Mesenchymal stem cell (in vitro differentiated cells and primary cell): Measurements from ENCODE around the gene ARHGEF7.

Experiments used
- DNase-seq: peaks from one replicate; pipeline ENCODE4 v3.0.0-alpha.2; 2013
- H2AFZ ChIP-seq: one replicate; pipeline ENCODE4 v1.6.1; 2013; ENCODE audit warnings: low read depth, mild to moderate bottlenecking, control low read depth, inconsistent platforms, low read length, moderate library complexity
- H2AK5ac ChIP-seq: 2 replicates; pipeline ENCODE4 v1.6.1; 2013; ENCODE audit warnings: low read length, moderate library complexity, mild to moderate bottlenecking, inconsistent platforms; ENCODE audit not compliant: severe bottlenecking
- H2BK120ac ChIP-seq: one replicate; pipeline ENCODE4 v1.6.1; 2013; ENCODE audit warnings: low read depth, mild to moderate bottlenecking, inconsistent platforms, low read length, moderate library complexity
- H2BK12ac ChIP-seq, 2 experiments: one replicate each; pipeline ENCODE4 v1.6.1; 2013; ENCODE audit warnings: inconsistent platforms in 2 of 2, low read length in 2 of 2, mild to moderate bottlenecking in 2 of 2, moderate library complexity in 2 of 2, control low read depth in 1 of 2
- H2BK15ac ChIP-seq: one replicate; pipeline ENCODE4 v1.6.1; 2013; ENCODE audit warnings: mild to moderate bottlenecking, low read depth, inconsistent platforms; ENCODE audit not compliant: poor library complexity, severe bottlenecking
- H2BK5ac ChIP-seq: 2 replicates; pipeline ENCODE4 v1.6.1; 2013; ENCODE audit warnings: low read depth, mild to moderate bottlenecking, low read length, control low read depth, inconsistent platforms; ENCODE audit not compliant: poor library complexity, severe bottlenecking
- H3K14ac ChIP-seq, 2 experiments: one replicate each; pipeline ENCODE4 v1.6.1; 2013; ENCODE audit warnings: inconsistent platforms in 2 of 2, low read length in 2 of 2, control low read depth in 1 of 2, mild to moderate bottlenecking in 1 of 2, moderate library complexity in 1 of 2
- H3K18ac ChIP-seq, 2 experiments: one replicate each; pipeline ENCODE4 v1.6.1; 2013; ENCODE audit warnings: inconsistent platforms in 2 of 2, low read length in 2 of 2, control low read depth in 1 of 2, low read depth in 1 of 2, mild to moderate bottlenecking in 1 of 2
- H3K23ac ChIP-seq, 2 experiments: one replicate each; pipeline ENCODE4 v1.6.1; 2013; ENCODE audit warnings: inconsistent platforms in 2 of 2, low read length in 2 of 2, mild to moderate bottlenecking in 2 of 2, moderate library complexity in 2 of 2, control low read depth in 1 of 2
- H3K27ac ChIP-seq: 2 replicates; pipeline ENCODE4 v1.5.1; 2013; ENCODE audit warnings: mild to moderate bottlenecking, moderate library complexity, low read length, control low read depth, inconsistent platforms; ENCODE audit not compliant: poor library complexity, severe bottlenecking
- H3K27me3 ChIP-seq, 2 experiments: 2 replicates each; pipeline versions ENCODE4 v1.6.1 to v1.7.0; 2013; ENCODE audit warnings: low read length in 2 of 2, mild to moderate bottlenecking in 2 of 2, moderate library complexity in 2 of 2, control low read depth in 1 of 2, inconsistent platforms in 1 of 2; ENCODE audit not compliant: control insufficient read depth in 1 of 2, insufficient read depth in 1 of 2
- H3K36me3 ChIP-seq, 2 experiments: 2 replicates each; pipeline versions ENCODE4 v1.6.1 to v1.7.0; 2013; ENCODE audit warnings: low read length in 2 of 2, control low read depth in 1 of 2, inconsistent platforms in 1 of 2, low read depth in 1 of 2, mild to moderate bottlenecking in 1 of 2; ENCODE audit not compliant: insufficient read depth in 2 of 2, control insufficient read depth in 1 of 2
- H3K4ac ChIP-seq, 2 experiments: one replicate each; pipeline ENCODE4 v1.6.1; 2013; ENCODE audit warnings: inconsistent platforms in 2 of 2, low read length in 2 of 2, mild to moderate bottlenecking in 2 of 2, moderate library complexity in 2 of 2, control low read depth in 1 of 2, low read depth in 1 of 2
- H3K4me1 ChIP-seq: 2 replicates; pipeline ENCODE4 v1.6.1; 2013; ENCODE audit warnings: low read depth, low read length, control low read depth; ENCODE audit not compliant: control insufficient read depth, insufficient read depth
- H3K4me2 ChIP-seq: 2 replicates; pipeline ENCODE4 v1.6.1; 2013; ENCODE audit warnings: low read length, mild to moderate bottlenecking, inconsistent platforms; ENCODE audit not compliant: poor library complexity, severe bottlenecking
- H3K4me3 ChIP-seq, 2 experiments: 2 replicates each; pipeline versions ENCODE4 v1.5.1 to v1.7.0; 2013; ENCODE audit warnings: low read length in 2 of 2, mild to moderate bottlenecking in 2 of 2, control low read depth in 1 of 2, low read depth in 1 of 2; ENCODE audit not compliant: insufficient read depth in 1 of 2
- H3K79me1 ChIP-seq: replicated peaks from 2 replicates; pipeline ENCODE4 v1.6.1; 2013; ENCODE audit warnings: mild to moderate bottlenecking, control low read depth, low read length, inconsistent platforms; ENCODE audit not compliant: poor library complexity, severe bottlenecking
- H3K9ac ChIP-seq: 2 replicates; pipeline ENCODE4 v1.7.0; 2013; ENCODE audit warnings: mild to moderate bottlenecking, low read length, moderate library complexity
- H3K9me3 ChIP-seq: 2 replicates; pipeline ENCODE4 v1.7.0; 2013; ENCODE audit warnings: mild to moderate bottlenecking, low read length; ENCODE audit not compliant: control insufficient read depth
- H4K8ac ChIP-seq: one replicate; pipeline ENCODE4 v1.6.1; 2013; ENCODE audit warnings: inconsistent platforms, mild to moderate bottlenecking, low read length, moderate library complexity
- H4K91ac ChIP-seq: one replicate; pipeline ENCODE4 v1.6.1; 2013; ENCODE audit warnings: mild to moderate bottlenecking, low read length, inconsistent platforms
- WGBS: methylation state at CpG from one replicate; pipeline ENCODE4 v1.1.7; 2013; ENCODE audit warnings: mixed read lengths; 5-methylcytosine and 5-hydroxymethylcytosine counted together

ARHGEF7 gene

GRCh38 chr13:111145071-111145470 lies 30.0 kb downstream of the ARHGEF7 start:
- peaks cover 0 to 21% of the 10 kb centered on the region in 2 experiments for H3K27me3 ChIP-seq
- no peak overlapping the region for H2BK12ac ChIP-seq
- 66% methylated on average over 7 of the region's 7 CpGs for WGBS
- no peak overlapping the region for H3K14ac ChIP-seq
- H2AK5ac ChIP-seq: no peak overlapping the region
- H3K9me3 ChIP-seq: no peaks in the 10 kb centered on the region
- H3K4me3 ChIP-seq: no peak overlapping the region
- DNase-seq: no peak
- H2AFZ ChIP-seq: no peak overlapping the region
- no peaks in the 10 kb centered on the region for H3K79me1 ChIP-seq
- H3K9ac ChIP-seq: no peak overlapping the region
- no peak overlapping the region for H4K91ac ChIP-seq
- no peak overlapping the region for H3K27ac ChIP-seq
- no peak overlapping the region for H3K4ac ChIP-seq
- no peak overlapping the region for H4K8ac ChIP-seq
- no peak overlapping the region for H2BK15ac ChIP-seq
- H3K23ac ChIP-seq: no peak overlapping the region
- no peak overlapping the region for H3K18ac ChIP-seq
- no peak overlapping the region for H2BK5ac ChIP-seq
- no peaks in the 10 kb centered on the region for H3K36me3 ChIP-seq
- H2BK120ac ChIP-seq: no peak overlapping the region
- H3K4me1 ChIP-seq: no peaks in the 10 kb centered on the region
- no peak overlapping the region for H3K4me2 ChIP-seq

- Histone ChIP-seq H3K14ac (no peak overlapping the region), H3K9ac (no peak overlapping the region), H2AK5ac (no peak overlapping the region), H3K23ac (no peak overlapping the region), H4K91ac (no peak overlapping the region), H3K4me1 (no peaks in the 10 kb centered on the region), H3K36me3 (no peaks in the 10 kb centered on the region), H3K4me3 (no peak overlapping the region), H2BK5ac (no peak overlapping the region), H3K27ac (no peak overlapping the region), H2BK15ac (no peak overlapping the region), H3K4ac (no peak overlapping the region), H2AFZ (no peak overlapping the region), H3K27me3 (peaks cover 0 to 21% of the 10 kb centered on the region in 2 experiments), H3K9me3 (no peaks in the 10 kb centered on the region), H2BK12ac (no peak overlapping the region), H3K4me2 (no peak overlapping the region), H2BK120ac (no peak overlapping the region), H3K18ac (no peak overlapping the region), H3K79me1 (no peaks in the 10 kb centered on the region), H4K8ac (no peak overlapping the region)
- WGBS: 71% methylated on average over 6 of the region's 7 CpGs
- no peak for DNase-seq
Observed at GRCh38 chr13:111145506-111145905, 30.4 kb downstream of the ARHGEF7 start.

DNA sequence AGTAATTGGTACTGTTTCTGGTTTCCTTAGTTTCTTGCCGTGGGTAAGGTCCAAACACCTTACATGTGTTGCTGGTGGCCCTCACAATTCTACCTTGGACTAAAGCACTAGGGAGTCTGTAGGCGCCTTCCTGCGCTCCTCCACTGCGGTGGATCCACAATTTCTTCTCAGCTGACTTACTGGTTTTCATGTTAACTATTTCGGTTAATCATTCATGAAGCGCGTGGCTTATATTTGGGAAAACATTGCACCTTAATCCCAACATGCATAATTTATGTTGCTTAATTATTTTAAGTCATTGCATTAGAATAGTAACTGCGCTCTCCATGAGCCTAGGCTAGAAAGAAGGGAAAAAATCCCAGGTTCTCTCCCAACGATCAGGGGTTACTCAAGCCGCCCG lies 37.7 kb downstream of the ARHGEF7 start:
- Histone ChIP-seq H4K8ac (peak overlapping the region; percentile 100), H2BK12ac (no peak overlapping the region), H3K27ac (peak overlapping the region; percentile 91), H4K91ac (no peak overlapping the region), H3K23ac (no peak overlapping the region), H3K14ac (peak overlapping the region in 1 of 2 experiments; percentile 91), H3K9me3 (no peaks in the 10 kb centered on the region), H3K27me3 (no peaks in the 10 kb centered on the region), H3K18ac (peak overlapping the region; percentile 92 to 99), H3K36me3 (peaks cover 0 to 4% of the 10 kb centered on the region in 2 experiments), H3K4ac (peak overlapping the region; percentile 84 to 97), H2AFZ (peak overlapping the region; percentile 88), H3K4me3 (peak overlapping the region; percentile 79 to 95), H2BK5ac (peak overlapping the region; percentile 91), H2AK5ac (no peak overlapping the region), H3K9ac (peak overlapping the region; percentile 95), H3K79me1 (peaks cover 1% of the 10 kb centered on the region), H2BK120ac (no peak overlapping the region), H2BK15ac (no peak overlapping the region), H3K4me1 (peaks cover 2% of the 10 kb centered on the region), H3K4me2 (peak overlapping the region; percentile 92)
- WGBS: 20% methylated on average over 8 of the region's 11 CpGs
- no peak for DNase-seq

GRCh38 chr13:111153279-111153976 lies 38.3 kb downstream of the ARHGEF7 start:
- H3K4me3 ChIP-seq: peak overlapping the region; percentile 79 to 95
- H2BK5ac ChIP-seq: peak overlapping the region; percentile 91
- H3K4me2 ChIP-seq: peak overlapping the region; percentile 97
- H2AK5ac ChIP-seq: no peak overlapping the region
- peak; percentile 95 for DNase-seq
- peak overlapping the region; percentile 92 to 99 for H3K18ac ChIP-seq
- peak overlapping the region; percentile 97 for H4K91ac ChIP-seq
- H4K8ac ChIP-seq: peak overlapping the region; percentile 100
- H3K23ac ChIP-seq: peak overlapping the region in 1 of 2 experiments; percentile 10
- peak overlapping the region in 1 of 2 experiments; percentile 60 for H2BK12ac ChIP-seq
- H3K36me3 ChIP-seq: peaks cover 0 to 4% of the 10 kb centered on the region in 2 experiments
- H2BK120ac ChIP-seq: no peak overlapping the region
- H3K9ac ChIP-seq: peak overlapping the region; percentile 95
- under 1% methylated on average over 68 of the region's 84 CpGs for WGBS
- peaks cover 2% of the 10 kb centered on the region for H3K4me1 ChIP-seq
- H3K79me1 ChIP-seq: peaks cover 1% of the 10 kb centered on the region
- H3K4ac ChIP-seq: peak overlapping the region; percentile 84 to 97
- H2AFZ ChIP-seq: peak overlapping the region; percentile 88
- peak overlapping the region; percentile 91 for H3K27ac ChIP-seq
- H3K27me3 ChIP-seq: no peaks in the 10 kb centered on the region
- H3K14ac ChIP-seq: peak overlapping the region; percentile 38 to 91
- no peaks in the 10 kb centered on the region for H3K9me3 ChIP-seq
- peak overlapping the region; percentile 73 for H2BK15ac ChIP-seq
